ENCODE results near the gene PFDN1.

- TF ChIP-seq POLR2A (IDR thresholded peaks at IDR 0.05) (no peak), CTCF (IDR thresholded peaks at IDR 0.05) (no peak)
These were observed 44.0 kb downstream of the PFDN1 start for GRCh38 chr5:140258873-140259272.

Measured in adrenal gland (tissue), 5 donors.